ENCODE measurements around the gene TAS2R14.

The TAS2R14 gene, protein sequence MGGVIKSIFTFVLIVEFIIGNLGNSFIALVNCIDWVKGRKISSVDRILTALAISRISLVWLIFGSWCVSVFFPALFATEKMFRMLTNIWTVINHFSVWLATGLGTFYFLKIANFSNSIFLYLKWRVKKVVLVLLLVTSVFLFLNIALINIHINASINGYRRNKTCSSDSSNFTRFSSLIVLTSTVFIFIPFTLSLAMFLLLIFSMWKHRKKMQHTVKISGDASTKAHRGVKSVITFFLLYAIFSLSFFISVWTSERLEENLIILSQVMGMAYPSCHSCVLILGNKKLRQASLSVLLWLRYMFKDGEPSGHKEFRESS

DNA sequence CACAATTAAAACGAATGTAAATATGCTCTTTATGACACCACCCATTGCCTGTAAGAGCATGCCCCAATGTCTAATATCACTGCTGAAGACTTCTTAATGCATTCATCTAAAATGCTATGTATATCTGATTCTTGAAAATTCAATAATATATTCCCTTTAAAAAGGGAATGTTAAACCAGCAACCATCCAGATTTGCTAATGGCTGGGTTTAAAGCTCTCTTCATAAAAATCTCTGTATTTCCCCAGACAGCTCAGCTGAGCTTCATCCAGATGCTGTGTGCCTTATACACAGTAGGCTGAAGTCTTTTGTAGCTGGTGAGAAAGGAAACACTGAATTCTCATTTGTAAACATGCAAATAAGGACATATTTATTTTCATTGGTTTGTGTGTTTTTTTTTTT lies at the start of gene TAS2R14:
Gene TAS2R14 (minus strand): TSS at position 101 of the 400 bp plus-strand sequence. CDS start 56 bp downstream, at position 45.
- DNase-seq, result no peak

DNA sequence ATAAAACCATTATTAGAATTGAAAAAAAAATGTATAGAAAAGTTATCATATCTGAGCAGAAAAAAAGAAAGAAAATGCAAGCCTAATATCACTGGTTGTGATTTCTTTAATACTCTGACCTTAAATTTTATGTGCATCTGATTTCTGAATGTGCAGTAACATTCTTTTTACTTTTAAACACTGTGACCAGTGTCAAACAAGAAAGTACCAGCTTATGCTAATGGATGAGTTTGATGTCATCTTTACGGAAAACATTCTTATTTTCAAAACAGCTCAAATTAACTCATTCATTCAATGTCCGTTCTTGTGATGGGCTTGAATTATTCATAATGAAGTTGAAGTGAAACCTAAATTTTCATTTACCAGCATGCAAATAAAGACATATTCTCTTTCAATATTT lies 47.7 kb upstream of the TAS2R14 start, which contains the start of gene TAS2R50:
Gene TAS2R50 (minus strand): TSS at position 101 of the 400 bp plus-strand sequence. CDS start 52 bp downstream, at position 49.
- no peak for DNase-seq

DNA sequence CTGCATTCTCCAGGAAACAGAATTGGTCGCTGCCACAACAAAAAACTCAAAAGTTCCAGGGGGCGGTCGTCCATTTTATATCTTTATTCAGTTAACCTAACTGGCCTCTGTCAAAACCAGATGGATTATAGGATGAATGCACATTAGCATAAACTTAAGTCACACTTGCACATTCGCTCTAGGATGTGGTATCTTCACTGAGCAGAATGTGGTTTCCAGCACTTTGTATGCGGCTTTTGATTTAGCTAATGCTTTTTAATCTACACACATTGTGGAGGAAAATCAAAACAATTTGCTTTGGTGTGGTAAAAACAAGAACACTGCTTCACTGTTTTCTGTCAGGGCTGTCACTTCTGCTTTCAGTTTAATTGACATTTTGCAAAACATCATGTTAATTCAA lies 43.2 kb upstream of the TAS2R14 start:
- no peak for DNase-seq

DNA sequence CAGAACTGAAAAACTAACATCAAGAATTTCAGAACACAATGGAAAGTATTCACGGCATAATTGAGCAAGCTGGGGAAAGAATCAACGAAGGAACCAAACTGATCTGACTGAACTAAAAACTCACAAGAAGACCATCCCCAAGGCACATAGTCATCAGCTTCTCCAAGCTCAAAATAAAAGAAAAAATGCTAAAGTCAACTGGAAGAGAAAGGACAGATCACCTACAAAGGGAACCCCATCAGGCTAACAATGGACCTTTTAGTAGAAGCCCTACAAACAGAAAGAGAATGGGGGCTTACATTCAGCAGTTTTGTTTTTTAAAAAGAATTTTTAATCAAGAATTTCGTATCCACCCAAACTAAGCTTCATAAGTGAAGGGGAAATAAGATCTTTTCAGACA lies 35.9 kb upstream of the TAS2R14 start:
- no peak for DNase-seq

DNA sequence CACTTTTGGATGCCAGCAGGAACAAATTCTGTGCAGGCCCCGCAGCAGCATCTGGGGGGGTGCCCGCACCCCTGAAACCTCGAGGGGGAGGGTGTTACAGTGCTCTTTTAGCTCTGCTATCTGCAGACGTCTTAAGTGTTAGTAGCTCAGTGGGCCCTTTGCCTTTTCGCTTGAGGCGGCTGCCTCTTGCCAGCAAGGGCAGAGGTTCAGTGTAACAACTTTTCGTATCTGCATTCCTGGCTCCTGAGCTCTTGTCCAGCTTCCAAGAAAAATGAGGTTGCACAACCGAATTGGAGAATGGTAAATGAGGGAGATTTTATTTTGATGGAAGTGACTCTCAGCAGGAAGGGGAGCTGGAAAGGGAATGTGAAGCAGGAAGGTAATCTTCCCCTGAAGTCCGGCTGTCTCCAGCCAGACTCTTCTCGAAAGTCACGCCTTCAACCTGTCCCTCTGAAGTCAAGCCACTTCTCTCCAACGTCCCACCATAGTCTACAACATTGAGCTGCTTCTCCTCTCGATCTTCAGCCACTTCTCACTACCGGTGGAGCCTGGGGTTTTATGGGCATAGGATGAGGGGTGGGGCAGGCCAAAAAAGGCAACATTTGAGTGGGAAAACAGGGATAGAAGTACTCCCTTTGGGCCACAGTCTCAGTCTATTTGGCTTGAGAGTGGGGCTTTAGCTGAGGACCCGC lies 29.8 kb upstream of the TAS2R14 start:
- no peak for DNase-seq

DNA sequence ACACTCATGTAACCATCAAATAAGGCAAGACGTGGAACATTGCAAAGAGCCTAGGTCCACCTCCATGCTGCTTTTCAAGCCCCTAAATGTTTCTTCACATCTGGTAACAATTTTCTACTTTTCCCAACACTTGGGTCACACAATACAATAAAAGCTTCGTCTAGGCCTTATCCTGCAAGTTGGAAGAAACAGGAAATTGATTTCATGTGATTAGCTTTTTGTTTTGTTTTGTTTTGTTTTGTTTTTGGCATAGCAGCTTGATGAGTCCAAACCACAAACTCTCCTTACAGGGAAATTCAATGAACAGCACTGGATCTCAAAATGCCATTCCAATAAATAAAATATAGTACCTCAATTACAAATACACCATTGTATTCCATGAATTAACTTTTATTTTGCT lies 28.3 kb upstream of the TAS2R14 start:
- DNase-seq, result no peak

DNA sequence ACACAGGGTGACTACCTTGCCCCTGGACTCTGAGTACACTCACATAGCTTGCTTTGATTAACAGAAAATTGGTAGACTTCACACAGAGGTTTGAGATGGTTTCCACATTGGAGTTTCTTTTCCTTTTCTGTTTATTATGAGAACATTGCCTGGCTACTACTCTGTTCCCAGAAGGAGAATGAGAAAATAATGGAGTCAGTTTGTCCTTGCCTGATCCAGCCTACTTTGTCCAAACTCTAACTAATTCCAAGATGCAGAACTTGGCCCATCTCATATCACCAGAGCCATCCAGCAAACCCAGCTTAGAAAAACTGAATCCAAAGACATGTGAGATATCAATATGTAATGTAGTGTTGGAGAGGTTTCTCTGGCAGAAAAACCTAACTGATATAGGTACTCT lies 27.3 kb upstream of the TAS2R14 start:
- DNase-seq, result no peak

DNA sequence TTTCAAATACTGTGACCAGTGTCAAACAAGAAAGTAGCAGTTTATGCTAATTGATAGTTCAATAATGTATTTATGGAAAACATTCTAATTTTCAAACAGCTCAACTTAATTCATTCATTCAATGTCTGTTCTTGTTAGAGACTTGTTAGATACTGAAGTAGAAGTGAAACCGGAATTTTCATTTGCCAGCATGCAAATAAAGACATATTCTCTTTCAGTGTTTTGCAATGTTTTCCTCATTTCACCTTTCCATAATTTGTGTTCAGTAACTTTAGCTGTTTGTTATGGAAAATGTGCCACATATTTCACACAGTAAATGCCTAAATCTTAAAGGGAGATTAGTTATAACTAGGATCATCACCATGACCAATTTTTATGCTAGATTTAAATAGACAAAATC lies 26.4 kb upstream of the TAS2R14 start:
- no peak for DNase-seq

DNA sequence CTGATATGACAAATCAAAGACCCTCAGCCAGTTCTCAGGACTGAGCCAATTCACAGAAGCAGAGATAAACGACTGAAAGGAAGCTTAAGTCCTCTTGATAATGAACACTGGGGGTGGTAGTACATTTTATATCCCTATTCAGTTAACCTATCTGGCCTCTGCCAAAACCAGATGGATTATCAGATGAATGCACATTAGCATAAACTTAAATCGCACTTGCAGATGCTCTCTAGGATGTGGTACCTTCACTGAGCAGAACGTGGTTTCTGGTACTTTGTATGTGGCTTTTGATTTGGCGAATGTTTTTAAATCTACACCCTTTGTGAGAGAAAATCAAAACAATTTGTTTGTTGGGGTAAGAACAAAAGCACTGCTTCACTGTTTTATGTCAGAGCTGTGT lies 21.1 kb upstream of the TAS2R14 start:
- no peak for DNase-seq

DNA sequence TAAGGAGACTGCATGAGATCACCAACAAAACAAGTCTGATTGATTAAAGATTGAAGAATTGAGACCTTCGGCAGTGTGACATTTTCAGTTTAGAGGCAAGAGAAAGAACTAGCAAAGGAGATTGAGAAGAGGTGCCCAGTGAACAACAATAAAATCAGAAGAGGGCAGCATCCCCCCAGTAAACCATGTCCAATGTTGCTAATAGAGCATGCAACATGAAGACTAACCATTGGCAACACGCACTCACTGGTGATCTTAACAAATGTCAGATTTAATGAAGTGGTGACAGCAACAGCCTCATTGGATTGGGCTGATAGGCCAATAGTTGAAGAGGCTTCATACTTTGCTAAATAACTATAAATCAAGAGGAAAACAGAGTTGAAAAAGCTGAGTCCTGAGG lies 20.7 kb upstream of the TAS2R14 start:
- no peak for DNase-seq

DNA sequence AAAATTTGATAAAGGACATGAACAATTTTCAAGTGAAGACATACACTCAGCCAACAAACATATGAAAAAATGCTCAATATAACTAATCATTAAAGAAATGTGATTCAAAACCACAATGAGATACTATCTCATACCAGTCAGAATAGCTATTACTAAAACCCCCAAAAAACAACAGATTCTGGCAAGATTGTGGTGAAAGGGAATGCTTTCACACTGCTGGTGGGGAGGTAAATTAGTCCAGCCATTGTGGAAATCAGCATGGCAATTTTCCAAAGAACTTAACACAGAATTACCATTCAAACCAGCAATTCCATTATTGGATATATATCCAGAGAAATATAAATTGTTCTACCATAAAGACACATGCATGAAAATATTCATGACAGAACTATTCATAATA lies 18.7 kb upstream of the TAS2R14 start:
- no peak for DNase-seq

DNA sequence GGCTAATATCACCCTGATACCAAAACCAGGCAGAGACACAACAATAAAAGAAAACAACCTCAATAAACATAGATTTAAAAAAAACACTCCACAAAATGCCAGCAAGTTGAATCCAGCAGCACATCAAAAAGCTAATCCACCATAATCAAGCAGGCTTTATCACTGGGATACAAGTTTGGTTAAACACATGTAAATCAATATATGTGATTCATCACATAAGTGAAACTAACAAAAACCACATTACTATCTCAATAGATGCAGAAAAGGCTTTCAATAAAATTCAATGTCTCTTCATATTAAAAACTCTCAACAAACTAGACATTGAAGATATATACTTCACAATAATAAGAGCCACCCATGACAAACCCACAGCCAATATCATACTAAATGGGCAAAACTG lies 17.0 kb upstream of the TAS2R14 start:
- no peak for DNase-seq

DNA sequence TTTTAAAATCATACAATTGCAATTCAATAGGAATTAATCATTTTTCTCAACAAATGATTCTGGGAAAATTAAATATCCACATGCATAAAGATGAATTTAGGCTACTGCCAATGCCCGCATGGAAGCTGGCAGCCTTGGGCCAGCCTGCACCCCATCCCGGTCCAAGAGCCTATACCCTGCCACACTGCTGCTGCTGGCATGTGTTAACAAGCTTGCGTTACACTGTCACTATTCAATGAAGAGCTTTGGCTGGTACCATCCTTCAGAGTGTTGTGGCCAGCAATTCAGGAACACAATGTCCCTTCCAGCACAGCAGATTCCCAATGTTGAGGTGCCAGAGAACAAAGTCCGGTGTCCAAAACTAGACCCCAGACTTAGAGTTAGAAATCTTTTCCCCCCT lies 13.6 kb upstream of the TAS2R14 start:
- DNase-seq, result no peak

DNA sequence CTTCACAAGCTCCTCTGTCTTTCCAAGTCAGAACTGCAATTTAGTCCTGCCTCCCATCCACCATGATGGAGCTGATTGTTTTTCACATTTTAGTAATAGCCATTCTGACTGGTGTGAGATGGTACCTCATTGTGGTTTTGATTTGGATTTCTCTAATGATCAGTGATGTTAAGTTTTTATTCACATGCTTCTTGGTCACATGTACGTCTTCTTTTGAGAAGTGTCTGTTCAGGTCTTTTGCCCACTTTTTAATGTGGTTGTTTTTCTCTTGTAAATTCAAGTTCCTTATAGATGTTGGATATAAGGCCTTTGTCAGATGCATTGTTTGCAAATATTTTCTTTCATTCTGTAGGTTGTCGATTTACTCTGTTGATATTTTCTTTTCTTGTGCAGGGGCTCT lies 4.1 kb upstream of the TAS2R14 start:
- DNase-seq, result no peak

DNA sequence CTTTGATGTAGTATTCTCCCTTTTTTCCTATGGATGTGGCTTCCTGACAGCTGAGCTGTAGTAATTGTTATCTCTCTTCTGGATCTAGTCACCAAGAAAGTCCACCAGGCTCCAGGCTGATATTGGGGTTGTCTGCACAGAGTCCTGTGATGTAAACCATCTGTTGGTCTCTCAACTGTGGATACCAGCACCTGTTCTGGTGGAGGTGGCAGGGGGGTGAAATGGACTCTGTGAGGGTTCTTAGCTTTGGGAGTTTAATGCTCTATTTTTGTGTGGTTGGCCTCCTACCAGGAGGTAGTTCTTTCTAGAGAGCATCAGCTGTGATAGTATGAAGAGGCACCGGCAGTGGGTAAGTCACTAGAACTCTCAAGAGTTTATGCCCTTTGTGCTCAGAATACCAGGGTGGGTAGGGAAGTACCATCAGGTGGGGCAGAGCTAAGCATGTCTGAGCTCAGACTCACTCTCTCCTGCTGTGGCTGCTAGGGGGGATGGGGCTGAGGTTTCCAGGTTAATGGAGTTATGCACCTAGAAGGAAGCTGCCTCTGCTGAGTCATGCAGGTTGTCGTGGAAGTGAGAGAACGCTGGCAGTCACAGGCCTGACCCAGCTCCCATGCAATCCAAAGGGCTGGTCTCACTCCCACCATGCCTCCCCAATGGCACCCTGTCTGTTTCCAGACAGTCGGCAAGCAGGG lies 3.0 kb upstream of the TAS2R14 start:
- no peak for DNase-seq

DNA sequence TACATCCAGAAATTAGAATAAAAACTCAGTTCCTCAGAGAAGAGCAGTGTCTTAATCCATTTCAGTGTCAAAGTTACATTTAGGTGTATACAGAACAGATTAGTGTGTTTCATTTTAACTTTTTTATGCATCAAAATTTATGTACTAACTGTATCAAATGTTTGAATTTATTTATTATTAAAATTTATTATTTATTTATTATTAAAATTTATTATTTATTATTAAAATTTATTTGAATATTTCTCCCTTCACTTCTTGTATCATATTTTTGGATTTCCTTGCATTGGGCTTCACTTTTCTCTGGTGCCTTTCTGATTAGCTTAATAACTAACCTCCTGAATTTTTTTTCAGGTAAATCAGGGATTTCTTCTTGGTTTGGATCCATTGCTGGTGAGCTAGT lies 2.3 kb upstream of the TAS2R14 start:
- DNase-seq, result no peak

DNA sequence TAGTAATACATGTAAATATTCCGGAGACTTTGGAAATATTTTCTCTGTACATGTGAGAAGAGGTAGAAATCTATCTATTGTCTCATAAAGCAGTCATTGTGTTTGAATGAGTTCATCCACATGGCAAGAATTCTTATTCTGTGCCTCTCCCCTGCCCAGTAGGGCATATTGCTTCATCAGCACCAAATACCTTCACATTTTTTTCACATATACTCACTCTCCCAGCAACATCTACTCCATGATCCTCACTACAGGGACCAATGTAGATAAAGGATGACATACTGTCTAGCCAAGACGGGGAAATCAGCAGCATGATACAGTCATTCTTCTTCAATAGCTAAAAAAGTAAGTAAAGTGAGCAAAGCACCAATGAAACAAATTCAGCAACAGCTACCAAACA lies 1.3 kb upstream of the TAS2R14 start:
- no peak for DNase-seq

DNA sequence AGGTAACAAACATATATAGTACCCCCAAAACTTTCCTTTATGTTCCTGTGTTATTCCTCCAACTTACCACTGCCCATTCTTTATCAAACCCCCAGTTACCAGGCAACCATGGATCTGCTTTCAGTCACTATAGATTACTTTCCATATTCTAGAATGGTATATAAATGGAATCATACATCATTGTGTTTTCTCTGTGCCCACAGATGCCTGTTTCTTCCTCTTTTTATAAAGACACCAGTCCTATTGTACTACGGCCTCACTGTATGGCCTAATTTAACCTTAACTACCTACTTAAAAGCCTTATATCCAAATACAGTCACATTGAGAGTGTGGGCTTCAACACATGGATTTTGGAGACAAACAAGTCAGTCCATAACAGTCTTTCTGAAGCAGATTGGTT lies 2.6 kb downstream of the TAS2R14 start:
- no peak for DNase-seq

DNA sequence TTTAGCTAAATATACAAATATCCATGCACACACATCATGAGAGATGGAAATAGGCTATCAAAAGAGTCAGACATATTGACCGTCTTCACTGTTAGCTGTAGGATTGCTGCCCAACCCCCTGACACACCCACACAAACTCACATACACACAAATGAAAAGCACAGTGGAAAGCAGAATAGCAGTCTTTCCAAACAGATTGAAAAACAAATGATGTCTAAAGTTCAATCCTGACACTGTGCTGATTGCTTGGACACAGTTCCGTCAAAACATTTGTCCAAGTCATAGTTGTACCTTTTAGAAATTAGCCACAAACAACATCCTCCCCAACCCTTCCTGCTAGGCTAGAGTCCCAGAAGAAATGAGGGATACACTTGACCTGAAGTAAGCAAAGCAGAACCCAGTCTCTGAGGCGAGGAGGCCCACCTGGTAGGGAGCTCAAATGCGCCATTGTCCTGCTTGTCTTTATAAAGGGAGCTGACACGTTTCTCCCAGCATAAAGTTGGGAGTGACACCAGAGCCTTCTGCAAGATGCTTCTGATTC lies 10.2 kb downstream of the TAS2R14 start, which contains the start of gene PRH2:
Gene PRH2 (plus strand): TSS at position 491 of the 541 bp plus-strand sequence. CDS start 38 bp downstream, at position 529.
- no peak for DNase-seq

DNA sequence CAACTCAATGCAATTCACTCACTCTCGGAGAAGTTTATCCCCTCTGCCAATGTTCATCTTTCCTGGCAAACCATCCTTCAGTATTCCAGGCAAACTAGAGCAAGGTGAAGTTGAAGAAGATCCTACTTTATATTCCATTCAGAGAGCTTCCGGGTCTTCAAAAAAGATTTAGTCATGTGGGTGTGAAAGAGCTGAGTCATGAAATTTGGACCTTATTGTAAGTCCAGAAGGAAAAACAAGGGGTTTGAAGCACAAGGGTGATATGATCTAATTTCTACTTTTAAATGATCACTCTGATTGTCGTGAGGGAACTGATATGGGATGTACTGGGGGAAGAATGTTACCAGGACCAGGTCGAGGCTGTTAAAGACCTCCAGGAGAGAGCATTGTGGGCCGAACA lies 12.8 kb downstream of the TAS2R14 start:
- no peak for DNase-seq

DNA sequence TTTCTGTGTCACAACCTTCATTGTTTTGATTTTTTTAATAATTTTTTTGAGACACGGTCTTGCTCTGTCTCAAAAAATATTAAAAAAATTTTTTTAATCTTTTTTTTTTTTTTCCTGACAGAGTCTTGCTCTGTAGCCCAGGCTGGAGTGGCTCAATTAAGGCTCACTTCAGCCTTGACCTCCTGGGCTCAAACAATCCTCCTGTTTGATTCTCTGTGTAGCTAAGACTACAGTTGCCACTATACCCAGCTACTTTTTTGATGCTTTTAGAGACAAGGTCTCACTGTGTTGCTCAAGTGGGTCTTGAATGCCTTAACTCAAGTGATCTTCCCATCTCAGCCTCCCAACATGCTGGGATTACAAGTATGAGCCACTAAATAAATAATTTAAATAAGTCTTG lies 19.3 kb downstream of the TAS2R14 start:
- DNase-seq, result no peak

DNA sequence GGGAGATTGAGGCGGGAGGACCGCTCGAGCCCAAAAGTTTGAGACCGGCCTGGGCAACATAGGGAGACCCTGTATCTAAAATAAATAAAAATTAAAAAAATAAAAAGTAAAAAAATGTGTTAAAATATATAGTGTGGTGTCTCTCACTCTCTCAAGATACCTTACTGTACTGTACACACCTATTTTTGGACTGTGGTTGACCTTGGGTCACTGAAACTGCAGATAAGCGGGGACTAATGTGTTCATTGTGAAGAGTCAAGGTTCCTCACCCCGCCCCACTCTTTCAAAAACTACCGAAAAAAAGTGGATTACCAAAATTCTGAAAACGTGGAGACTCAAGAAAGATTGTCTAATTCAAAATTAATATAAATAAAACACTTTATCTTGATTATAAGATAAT lies 28.7 kb downstream of the TAS2R14 start:
- DNase-seq, result no peak

DNA sequence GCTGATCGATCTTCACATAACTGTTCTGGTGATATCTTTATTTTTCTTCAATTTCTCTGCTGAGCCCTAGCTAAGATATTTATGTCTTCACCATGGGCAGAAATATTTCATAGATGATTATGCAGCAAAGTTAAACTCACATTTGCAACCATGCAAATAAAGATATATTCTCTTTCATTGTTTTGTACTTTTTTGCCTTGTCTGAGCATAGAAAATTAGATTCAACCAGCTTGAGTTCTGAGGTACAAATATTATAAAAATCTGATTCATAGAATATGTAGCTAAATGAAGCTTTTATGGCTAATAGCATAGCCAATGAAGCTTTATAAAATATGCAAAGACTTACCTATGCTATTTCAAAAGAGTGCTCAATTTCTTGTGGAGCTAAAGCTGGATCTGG lies 29.6 kb downstream of the TAS2R14 start, which contains the start of gene TAS2R13:
Gene TAS2R13 (minus strand): TSS at position 101 of the 400 bp plus-strand sequence. CDS start 264 bp downstream, outside the sequence.
- DNase-seq, result no peak

Data from activated CD4-positive, alpha-beta T cell treated with anti-CD3 and anti-CD28 coated beads, Interleukin-2, amount 50 U/mL, for 4 hours (primary cell).